ENCODE results near the gene MAPK1. TPM values are rescaled to one million over a fixed set of nuclear protein-coding genes. Genes with fewer than 3 reads are reported as not detected.
A peak's percentile ranks its signal among the peaks of the same experiment; 100 is the strongest.
"Not testable (repeated sequence)": the region's sequence is repeated elsewhere in the genome, so short reads cannot be mapped to it uniquely, and the experiment has no call there.

Gene MAPK1
- total RNA-seq, 1 experiment from 2014 or later: 53.6 TPM

- not testable (repeated sequence) for H3K79me2 ChIP-seq (ENCODE audit: low read length); H3K27me3 ChIP-seq (ENCODE audit: low read length); H3K27ac ChIP-seq (ENCODE audit: low read length); H3K9ac ChIP-seq (ENCODE audit: low read length); H3K9me3 ChIP-seq (ENCODE audit: low read length); H3K9me2 ChIP-seq (replicated peaks; ENCODE audit: insufficient read depth, low read length); DNase-seq; H4K20me1 ChIP-seq (ENCODE audit: insufficient read depth, low read depth, low read length); H2AFZ ChIP-seq (ENCODE audit: low read length); H3K4me2 ChIP-seq (ENCODE audit: low read depth, low read length, poor library complexity, severe bottlenecking); H3K36me3 ChIP-seq (ENCODE audit: insufficient read depth, low read length); H3K4me3 ChIP-seq (ENCODE audit: low read length)
- peaks cover 18% of the 10 kb centered on the region for H3K4me1 ChIP-seq (ENCODE audit: low read length)
Observed at GRCh38 chr22:21872741-21873140, 5.3 kb upstream of the MAPK1 start.

GRCh38 chr22:21868651-21869050 lies 1.2 kb upstream of the MAPK1 start:
- Histone ChIP-seq H3K36me3 (ENCODE audit: insufficient read depth, low read length) (no peaks in the 10 kb centered on the region), H3K4me3 (ENCODE audit: low read length) (peak overlapping the region; percentile 68; the same call in 1 of the 2 replicates), H3K27me3 (ENCODE audit: low read length) (no peaks in the 10 kb centered on the region), H3K79me2 (ENCODE audit: low read length) (peaks cover 34% of the 10 kb centered on the region), H2AFZ (ENCODE audit: low read length) (no peak overlapping the region), H3K4me2 (ENCODE audit: low read depth, low read length, poor library complexity, severe bottlenecking) (peak overlapping the region; percentile 90), H3K9me3 (ENCODE audit: low read length) (no peaks in the 10 kb centered on the region), H3K9ac (ENCODE audit: low read length) (no peak overlapping the region), H3K27ac (ENCODE audit: low read length) (no peak overlapping the region), H3K9me2 (replicated peaks; ENCODE audit: insufficient read depth, low read length) (no peaks in the 10 kb centered on the region), H4K20me1 (ENCODE audit: insufficient read depth, low read depth, low read length) (peaks cover 9% of the 10 kb centered on the region; the same call in 1 of the 2 replicates), H3K4me1 (ENCODE audit: low read length) (peaks cover 30% of the 10 kb centered on the region)
- no peak for DNase-seq

GRCh38 chr22:21866833-21867527 lies 465 bp downstream of the MAPK1 start:
- Histone ChIP-seq H2AFZ (ENCODE audit: low read length) (no peak overlapping the region), H3K9me3 (ENCODE audit: low read length) (no peaks in the 10 kb centered on the region), H3K4me1 (ENCODE audit: low read length) (peaks cover 37% of the 10 kb centered on the region), H3K36me3 (ENCODE audit: insufficient read depth, low read length) (no peaks in the 10 kb centered on the region), H4K20me1 (ENCODE audit: insufficient read depth, low read depth, low read length) (peaks cover 15% of the 10 kb centered on the region; the same call in 1 of the 2 replicates), H3K9ac (ENCODE audit: low read length) (peak overlapping the region; percentile 93), H3K27ac (ENCODE audit: low read length) (peak overlapping the region; percentile 38; the same call in 1 of the 2 replicates), H3K27me3 (ENCODE audit: low read length) (no peaks in the 10 kb centered on the region), H3K79me2 (ENCODE audit: low read length) (peaks cover 49% of the 10 kb centered on the region), H3K4me2 (ENCODE audit: low read depth, low read length, poor library complexity, severe bottlenecking) (peak overlapping the region; percentile 90), H3K4me3 (ENCODE audit: low read length) (peak overlapping the region; percentile 68), H3K9me2 (replicated peaks; ENCODE audit: insufficient read depth, low read length) (no peaks in the 10 kb centered on the region)
- DNase-seq: peak; percentile 55

GRCh38 chr22:21865041-21865440 lies 2.4 kb downstream of the MAPK1 start:
- peak overlapping the region; percentile 90 for H3K4me2 ChIP-seq (ENCODE audit: low read depth, low read length, poor library complexity, severe bottlenecking)
- H3K9me3 ChIP-seq (ENCODE audit: low read length): no peaks in the 10 kb centered on the region
- peaks cover 69% of the 10 kb centered on the region for H3K79me2 ChIP-seq (ENCODE audit: low read length)
- no peak overlapping the region for H2AFZ ChIP-seq (ENCODE audit: low read length)
- DNase-seq: no peak
- no peaks in the 10 kb centered on the region for H3K27me3 ChIP-seq (ENCODE audit: low read length)
- peaks cover 53% of the 10 kb centered on the region for H3K4me1 ChIP-seq (ENCODE audit: low read length)
- H3K9ac ChIP-seq (ENCODE audit: low read length): peak overlapping the region; percentile 93
- H3K36me3 ChIP-seq (ENCODE audit: insufficient read depth, low read length): no peaks in the 10 kb centered on the region
- 0 out of 2 replicates have a peak overlapping the region, but pooled peaks have one; percentile 3 for H3K27ac ChIP-seq (ENCODE audit: low read length)
- peak overlapping the region; percentile 68 for H3K4me3 ChIP-seq (ENCODE audit: low read length)
- peaks cover 26% of the 10 kb centered on the region; the same call in 1 of the 2 replicates for H4K20me1 ChIP-seq (ENCODE audit: insufficient read depth, low read depth, low read length)
- H3K9me2 ChIP-seq (replicated peaks; ENCODE audit: insufficient read depth, low read length): no peaks in the 10 kb centered on the region

- H3K36me3 ChIP-seq (ENCODE audit: insufficient read depth, low read length): no peaks in the 10 kb centered on the region
- H4K20me1 ChIP-seq (ENCODE audit: insufficient read depth, low read depth, low read length): peaks cover 26% of the 10 kb centered on the region; the same call in 1 of the 2 replicates
- no peak overlapping the region for H3K4me3 ChIP-seq (ENCODE audit: low read length)
- no peak overlapping the region for H3K9ac ChIP-seq (ENCODE audit: low read length)
- H3K4me2 ChIP-seq (ENCODE audit: low read depth, low read length, poor library complexity, severe bottlenecking): no peak overlapping the region
- H3K9me2 ChIP-seq (replicated peaks; ENCODE audit: insufficient read depth, low read length): no peaks in the 10 kb centered on the region
- H3K4me1 ChIP-seq (ENCODE audit: low read length): peaks cover 63% of the 10 kb centered on the region
- H3K27ac ChIP-seq (ENCODE audit: low read length): no peak overlapping the region
- no peak overlapping the region for H2AFZ ChIP-seq (ENCODE audit: low read length)
- H3K27me3 ChIP-seq (ENCODE audit: low read length): no peaks in the 10 kb centered on the region
- H3K9me3 ChIP-seq (ENCODE audit: low read length): no peaks in the 10 kb centered on the region
- peaks cover 93% of the 10 kb centered on the region for H3K79me2 ChIP-seq (ENCODE audit: low read length)
- no peak for DNase-seq
Observed at GRCh38 chr22:21862386-21863245, 4.8 kb downstream of the MAPK1 start.

GRCh38 chr22:21861851-21862250 lies 5.6 kb downstream of the MAPK1 start:
- no peak for DNase-seq
- Histone ChIP-seq H4K20me1 (ENCODE audit: insufficient read depth, low read depth, low read length) (peaks cover 26% of the 10 kb centered on the region; the same call in 1 of the 2 replicates), H3K4me2 (ENCODE audit: low read depth, low read length, poor library complexity, severe bottlenecking) (no peak overlapping the region), H2AFZ (ENCODE audit: low read length) (no peak overlapping the region), H3K4me1 (ENCODE audit: low read length) (peaks cover 67% of the 10 kb centered on the region), H3K9me2 (replicated peaks; ENCODE audit: insufficient read depth, low read length) (no peaks in the 10 kb centered on the region), H3K27ac (ENCODE audit: low read length) (no peak overlapping the region), H3K9me3 (ENCODE audit: low read length) (no peaks in the 10 kb centered on the region), H3K9ac (ENCODE audit: low read length) (no peak overlapping the region), H3K4me3 (ENCODE audit: low read length) (no peak overlapping the region), H3K27me3 (ENCODE audit: low read length) (no peaks in the 10 kb centered on the region), H3K79me2 (ENCODE audit: low read length) (peaks cover 99% of the 10 kb centered on the region), H3K36me3 (ENCODE audit: insufficient read depth, low read length) (no peaks in the 10 kb centered on the region)

GRCh38 chr22:21861264-21861848 lies 6.1 kb downstream of the MAPK1 start:
- Histone ChIP-seq H3K27me3 (ENCODE audit: low read length) (no peaks in the 10 kb centered on the region), H3K9ac (ENCODE audit: low read length) (no peak overlapping the region), H4K20me1 (ENCODE audit: insufficient read depth, low read depth, low read length) (peaks cover 28% of the 10 kb centered on the region; the same call in 1 of the 2 replicates), H3K79me2 (ENCODE audit: low read length) (peaks cover 99% of the 10 kb centered on the region), H3K4me1 (ENCODE audit: low read length) (peaks cover 67% of the 10 kb centered on the region), H2AFZ (ENCODE audit: low read length) (no peak overlapping the region), H3K4me3 (ENCODE audit: low read length) (no peak overlapping the region), H3K36me3 (ENCODE audit: insufficient read depth, low read length) (no peaks in the 10 kb centered on the region), H3K4me2 (ENCODE audit: low read depth, low read length, poor library complexity, severe bottlenecking) (no peak overlapping the region), H3K27ac (ENCODE audit: low read length) (no peak overlapping the region), H3K9me3 (ENCODE audit: low read length) (no peaks in the 10 kb centered on the region), H3K9me2 (replicated peaks; ENCODE audit: insufficient read depth, low read length) (no peaks in the 10 kb centered on the region)
- DNase-seq: no peak
